Sigmoid colon (tissue), 7 donors: ENCODE results near the gene DIP2C. TPM values are rescaled to one million over a fixed set of nuclear protein-coding genes. Genes with fewer than 3 reads are reported as not detected.
"Not testable (repeated sequence)": the region's sequence is repeated elsewhere in the genome, so short reads cannot be mapped to it uniquely, and the experiment has no call there.

Experiments used
- DNase-seq: peaks from one replicate; pipeline ENCODE4 v3.0.0-alpha.2; 2019
- H3K27ac ChIP-seq, 4 donors: fragments of 200-600 bp; sonication (generic); one replicate each; pipeline ENCODE4 v1.5.1; 2016 to 2019; ENCODE audit warnings: mild to moderate bottlenecking in 1 of 4
- H3K27me3 ChIP-seq, 3 donors: fragments of 200-600 bp; sonication (generic); one replicate each; pipeline ENCODE4 v1.5.1; 2019; ENCODE audit warnings: mild to moderate bottlenecking in 1 of 3
- H3K36me3 ChIP-seq, 4 donors: fragments of 200-600 bp; sonication (generic); one replicate each; pipeline ENCODE4 v1.5.1; 2016 to 2019
- H3K4me1 ChIP-seq, 4 donors: fragments of 200-600 bp; sonication (generic); one replicate each; pipeline ENCODE4 v1.5.1; 2017 to 2019
- H3K4me3 ChIP-seq, 4 donors: fragments of 200-600 bp; sonication (generic); one replicate each; pipeline ENCODE4 v1.5.1; 2017 to 2019; ENCODE audit warnings: mild to moderate bottlenecking in 2 of 4, moderate library complexity in 1 of 4
- H3K9me3 ChIP-seq, 4 donors: fragments of 200-600 bp in 3 of 4; sonication (generic) in 3 of 4; one replicate each; pipeline versions ENCODE4 v1.5.1 to v1.6.1; 2013 to 2019
- EP300 ChIP-seq, 4 donors: sonication (generic); formaldehyde crosslinking; IDR thresholded peaks; one replicate each; pipeline ENCODE4 v1.6.1; 2017; ENCODE audit warnings: antibody characterized with exemption in 4 of 4
- POLR2A ChIP-seq, 2 donors: fragments of 450-650 bp; IDR thresholded peaks; one replicate each; pipeline ENCODE4 v1.6.1; 2016; ENCODE audit warnings: antibody characterized with exemption in 2 of 2, mild to moderate bottlenecking in 2 of 2, moderate library complexity in 2 of 2
- POLR2AphosphoS5 ChIP-seq, 4 donors: sonication (generic); formaldehyde crosslinking; IDR thresholded peaks; one replicate each; pipeline ENCODE4 v1.6.1; 2017; ENCODE audit warnings: antibody characterized with exemption in 4 of 4
- WGBS, 2 donors: extraction: QIAGEN DNeasy Blood & Tissue Kit; methylation state at CpG; one replicate each; pipeline ENCODE4 v1.1.7; 2013; 5-methylcytosine and 5-hydroxymethylcytosine counted together
- intact Hi-C: fragments of 100-400 bp; cut with DNase I; formaldehyde crosslinking; loops from one replicate; pipeline ENCODE4 v1.15.1; 2023
- polyA plus RNA-seq, 3 donors: library from polyadenylated mRNA; stranded (reverse); fragments of 200-250 nt; gene quantifications; one replicate each; pipeline ENCODE4 v1.2.3, GENCODE V29; 2013
- total RNA-seq, 4 donors: library from RNA; depleted of rRNA; stranded (reverse); fragments of >200 nt; gene quantifications; one replicate each; pipeline ENCODE4 v1.1.0, GENCODE V29; 2016
- TF ChIP-seq, protein P1 (sequence below), 4 experiments: fragments of 450-650 bp in 3 of 4; fragments of 200-600 bp in 1 of 4; IDR thresholded peaks; one replicate each; pipeline ENCODE4 v1.5.1; 2016 to 2019; ENCODE audit warnings: antibody characterized with exemption in 4 of 4, mild to moderate bottlenecking in 3 of 4, moderate library complexity in 2 of 4
- donor health status: healthy with polysubstance abuse.
- donor health status: Bipolar disorder and iron deficiency.
- donor health status: healthy.

The DIP2C gene
- total and polyA plus RNA-seq, 7 donors: 1.8 to 67.9 (median 42.1) TPM

DNA sequence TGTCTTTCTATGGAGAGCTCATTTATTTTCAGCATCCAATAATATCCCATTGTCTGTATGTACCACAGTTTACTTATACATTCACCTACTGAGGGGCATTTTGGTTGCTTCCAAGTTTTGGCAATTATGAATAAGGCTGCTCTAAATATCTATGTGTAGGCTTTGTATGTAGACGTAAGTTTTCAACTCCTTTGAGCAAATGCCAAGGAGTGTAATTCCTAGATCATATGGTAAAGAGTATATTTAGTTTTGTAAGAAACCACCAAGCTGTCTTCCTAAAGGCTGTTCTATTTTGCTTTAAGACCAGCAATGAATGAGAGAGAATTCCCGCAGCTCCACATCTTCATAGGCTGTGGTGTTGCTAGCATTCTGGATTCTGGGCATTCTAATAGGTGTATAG lies 259.8 kb downstream of the DIP2C start:
- H3K4me3 ChIP-seq: no peak overlapping the region
- H3K27me3 ChIP-seq: no peaks in the 10 kb centered on the region
- no peak for DNase-seq
- no peak overlapping the region for H3K27ac ChIP-seq
- no peaks in the 10 kb centered on the region for H3K4me1 ChIP-seq
- TF ChIP-seq, protein P1, sequence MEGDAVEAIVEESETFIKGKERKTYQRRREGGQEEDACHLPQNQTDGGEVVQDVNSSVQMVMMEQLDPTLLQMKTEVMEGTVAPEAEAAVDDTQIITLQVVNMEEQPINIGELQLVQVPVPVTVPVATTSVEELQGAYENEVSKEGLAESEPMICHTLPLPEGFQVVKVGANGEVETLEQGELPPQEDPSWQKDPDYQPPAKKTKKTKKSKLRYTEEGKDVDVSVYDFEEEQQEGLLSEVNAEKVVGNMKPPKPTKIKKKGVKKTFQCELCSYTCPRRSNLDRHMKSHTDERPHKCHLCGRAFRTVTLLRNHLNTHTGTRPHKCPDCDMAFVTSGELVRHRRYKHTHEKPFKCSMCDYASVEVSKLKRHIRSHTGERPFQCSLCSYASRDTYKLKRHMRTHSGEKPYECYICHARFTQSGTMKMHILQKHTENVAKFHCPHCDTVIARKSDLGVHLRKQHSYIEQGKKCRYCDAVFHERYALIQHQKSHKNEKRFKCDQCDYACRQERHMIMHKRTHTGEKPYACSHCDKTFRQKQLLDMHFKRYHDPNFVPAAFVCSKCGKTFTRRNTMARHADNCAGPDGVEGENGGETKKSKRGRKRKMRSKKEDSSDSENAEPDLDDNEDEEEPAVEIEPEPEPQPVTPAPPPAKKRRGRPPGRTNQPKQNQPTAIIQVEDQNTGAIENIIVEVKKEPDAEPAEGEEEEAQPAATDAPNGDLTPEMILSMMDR (IDR thresholded peaks at IDR 0.05): no peak
- no peak for TF ChIP-seq POLR2AphosphoS5 (IDR thresholded peaks at IDR 0.05)
- intact Hi-C loops: no loop called here
- 69 to 97% methylated on average over 2 of the region's 2 CpGs for WGBS, 2 donors
- H3K9me3 ChIP-seq: no peaks in the 10 kb centered on the region
- no peaks in the 10 kb centered on the region for H3K36me3 ChIP-seq

DNA sequence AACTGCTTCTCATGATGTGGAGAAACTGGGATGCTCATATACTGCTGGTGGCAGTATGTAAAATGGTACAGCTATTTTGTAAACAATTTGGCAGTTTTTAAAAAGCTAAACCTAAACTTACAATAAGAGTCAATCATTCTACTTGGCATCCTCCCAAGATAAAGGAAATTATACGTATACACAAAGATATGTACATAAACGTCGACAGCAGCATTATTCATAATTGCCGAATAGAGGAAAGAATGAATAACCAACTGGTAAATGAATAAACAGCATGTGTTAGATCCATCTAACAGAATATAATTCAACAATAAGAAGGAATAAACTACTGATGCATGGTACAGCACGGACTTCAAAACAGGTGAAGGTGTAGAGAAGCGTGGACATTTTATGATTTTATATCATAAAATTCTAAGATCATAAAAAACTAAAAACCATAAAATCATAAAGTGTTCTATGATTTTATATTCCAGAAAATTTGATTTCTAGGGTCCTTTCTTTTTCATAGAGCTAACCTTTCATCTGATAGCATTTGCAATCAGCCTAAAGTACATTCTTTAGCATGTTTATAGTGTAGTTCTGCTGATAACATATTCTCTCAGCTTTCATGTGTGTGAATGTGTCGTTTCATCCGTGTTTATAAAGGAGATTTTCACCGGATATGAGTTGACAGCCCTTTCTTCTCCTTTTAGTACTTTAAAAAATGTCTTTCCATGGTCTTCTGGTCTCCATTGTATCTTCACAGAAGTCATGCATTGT lies 261.5 kb downstream of the DIP2C start:
- no peak overlapping the region for H3K4me3 ChIP-seq
- intact Hi-C loops: no loop called here
- no peaks in the 10 kb centered on the region for H3K9me3 ChIP-seq
- no peak overlapping the region for H3K27ac ChIP-seq
- 20 to 64% methylated on average over 9 of the region's 9 CpGs for WGBS, 2 donors
- H3K27me3 ChIP-seq: no peaks in the 10 kb centered on the region
- no peaks in the 10 kb centered on the region for H3K4me1 ChIP-seq
- no peak for DNase-seq
- H3K36me3 ChIP-seq: no peaks in the 10 kb centered on the region
- TF ChIP-seq, protein P1 (IDR thresholded peaks at IDR 0.05): no peak
- TF ChIP-seq POLR2A (IDR thresholded peaks at IDR 0.05) (no peak), POLR2AphosphoS5 (IDR thresholded peaks at IDR 0.05) (no peak)

DNA sequence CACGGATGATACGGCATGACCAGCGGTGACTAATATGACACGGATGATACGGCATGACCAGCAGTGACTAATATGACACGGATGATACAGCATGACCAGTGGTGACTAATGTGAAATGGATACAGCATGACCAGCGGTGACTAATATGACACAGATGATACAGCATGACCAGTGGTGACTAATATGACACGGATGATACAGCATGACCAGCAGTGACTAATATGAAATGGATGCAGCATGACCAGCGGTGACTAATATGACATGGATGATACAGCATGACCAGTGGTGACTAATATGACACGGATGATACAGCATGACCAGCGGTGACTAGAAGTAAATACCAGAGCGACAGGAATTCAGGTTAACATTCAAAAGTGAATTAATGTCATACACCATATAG lies 264.1 kb downstream of the DIP2C start:
- intact Hi-C loops: not testable (repeated sequence)

GRCh38 chr10:424724-425123 lies 264.7 kb downstream of the DIP2C start:
- H3K4me1 ChIP-seq, H3K27ac ChIP-seq, H3K27me3 ChIP-seq, intact Hi-C loops, H3K4me3 ChIP-seq, DNase-seq, H3K9me3 ChIP-seq: not testable (repeated sequence)
- H3K36me3 ChIP-seq: peaks cover 0 to 17% (median 7%) of the 10 kb centered on the region in 4 donors
- 95 to 96% methylated on average over 11 of the region's 11 CpGs for WGBS, 2 donors

More for the DNA sequence above, 264.1 kb downstream of the DIP2C start:
- H3K36me3 ChIP-seq: peaks cover 0 to 11% (median 2%) of the 10 kb centered on the region in 4 donors
- not testable (repeated sequence) for H3K27me3 ChIP-seq, DNase-seq, H3K9me3 ChIP-seq, H3K4me1 ChIP-seq, H3K4me3 ChIP-seq, H3K27ac ChIP-seq
- WGBS, 2 donors: 98% methylated on average over 12 of the region's 12 CpGs

DNA sequence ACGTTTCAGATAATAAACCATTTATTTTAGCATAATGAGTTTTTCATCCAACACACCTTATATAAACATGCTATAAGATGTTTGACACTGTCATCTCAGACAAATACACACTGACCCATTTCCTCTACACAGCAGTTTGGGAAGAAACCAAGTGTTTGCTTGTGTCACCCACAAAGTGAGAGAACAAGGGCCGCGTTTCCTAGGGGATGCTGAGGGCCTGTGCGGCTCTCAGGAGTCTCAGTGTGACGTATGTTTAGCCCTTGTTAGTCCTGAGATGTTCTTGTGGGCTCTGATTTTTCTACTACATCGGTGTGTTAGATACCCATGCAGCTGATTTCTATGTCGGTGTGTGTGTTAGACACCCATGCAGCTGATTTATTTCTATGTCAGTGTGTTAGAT lies 266.3 kb downstream of the DIP2C start:
- intact Hi-C loops: no loop called here
- no peaks in the 10 kb centered on the region for H3K9me3 ChIP-seq
- H3K36me3 ChIP-seq: peaks cover 0 to 26% (median 17%) of the 10 kb centered on the region in 4 donors
- DNase-seq: no peak
- peaks cover 0 to 4% (median 0%) of the 10 kb centered on the region in 4 donors for H3K4me1 ChIP-seq
- TF ChIP-seq EP300 (IDR thresholded peaks at IDR 0.05): no peak
- TF ChIP-seq, protein P1 (IDR thresholded peaks at IDR 0.05): no peak
- TF ChIP-seq POLR2A (IDR thresholded peaks at IDR 0.05): no peak
- WGBS, 2 donors: 89 to 92% methylated on average over 7 of the region's 7 CpGs
- H3K27me3 ChIP-seq: no peaks in the 10 kb centered on the region
- no peak overlapping the region for H3K4me3 ChIP-seq
- no peak overlapping the region for H3K27ac ChIP-seq

DNA sequence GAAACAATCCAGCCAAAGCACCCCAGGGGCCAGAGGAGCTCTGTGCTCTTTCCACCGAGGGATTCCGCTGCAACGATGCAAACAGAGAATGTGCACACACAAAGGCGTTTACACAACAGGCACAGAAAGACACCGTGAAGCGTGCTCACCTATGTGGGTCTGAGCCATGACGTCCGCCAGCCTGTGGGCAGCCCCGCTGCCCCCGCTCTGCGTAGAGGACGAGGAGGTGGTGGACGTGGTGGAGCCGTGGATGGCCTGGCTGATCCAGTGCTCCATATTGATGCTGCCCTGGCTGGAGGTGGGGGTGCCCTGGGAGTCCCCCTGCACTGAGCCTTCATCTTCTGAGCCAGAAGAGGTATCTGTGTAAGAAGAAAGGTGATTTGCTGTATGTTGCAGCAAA lies 266.8 kb downstream of the DIP2C start:
- H3K4me3 ChIP-seq: no peak overlapping the region
- no peak overlapping the region for H3K27ac ChIP-seq
- TF ChIP-seq, protein P1 (IDR thresholded peaks at IDR 0.05): no peak
- no peak for TF ChIP-seq EP300 (IDR thresholded peaks at IDR 0.05)
- TF ChIP-seq POLR2AphosphoS5 (IDR thresholded peaks at IDR 0.05): no peak
- TF ChIP-seq POLR2A (IDR thresholded peaks at IDR 0.05): no peak
- H3K4me1 ChIP-seq: peaks cover 0 to 4% (median 0%) of the 10 kb centered on the region in 4 donors
- 88 to 89% methylated on average over 14 of the region's 14 CpGs for WGBS, 2 donors
- intact Hi-C loops: no loop called here
- H3K27me3 ChIP-seq: no peaks in the 10 kb centered on the region
- peaks cover 0 to 28% (median 17%) of the 10 kb centered on the region in 4 donors for H3K36me3 ChIP-seq
- no peaks in the 10 kb centered on the region for H3K9me3 ChIP-seq
- no peak for DNase-seq
